Measurements from ENCODE around the gene PAX7. TPM values are rescaled to one million over a fixed set of nuclear protein-coding genes. Genes with fewer than 3 reads are reported as not detected.
A peak's percentile ranks its signal among the peaks of the same experiment; 100 is the strongest.

PAX7 gene
- total and polyA plus RNA-seq, 2 donors (not counting 3 experiments of a cell fraction or from before 2014, with no cell fraction given): not detected

GRCh38 chr1:18735224-18735997 lies 104.8 kb downstream of the PAX7 start:
- Histone ChIP-seq H3K27me3 (ENCODE audit: control insufficient read depth in 2 of 2, insufficient read depth in 2 of 2, low read length in 2 of 2) (no peaks in the 10 kb centered on the region), H3K4me2 (ENCODE audit: insufficient read depth, low read length) (no peak overlapping the region), H4K20me1 (replicated peaks; ENCODE audit: control insufficient read depth, extremely low read depth, insufficient read depth, low read length) (no peaks in the 10 kb centered on the region), H2AFZ (ENCODE audit: low read depth, low read length) (no peak overlapping the region), H3K9me3 (replicated peaks; ENCODE audit: control insufficient read depth, insufficient read depth, low read length) (no peaks in the 10 kb centered on the region), H3K27ac (ENCODE audit: insufficient read depth, low read depth, low read length) (no peak overlapping the region), H3K36me3 (ENCODE audit: control insufficient read depth in 2 of 2, extremely low read depth in 1 of 2, insufficient read depth in 2 of 2, low read length in 2 of 2) (no peaks in the 10 kb centered on the region), H3K4me3 (replicated peaks in 1 of 3; ENCODE audit: insufficient read depth in 1 of 3, low read depth in 1 of 3, low read length in 3 of 3) (no peak overlapping the region), H3K79me2 (ENCODE audit: control insufficient read depth, insufficient read depth, low read length) (no peaks in the 10 kb centered on the region), H3K9ac (replicated peaks; ENCODE audit: extremely low read depth, insufficient read depth, low read length) (no peak overlapping the region), H3K4me1 (ENCODE audit: control insufficient read depth, extremely low read depth, insufficient read depth, low read length) (no peaks in the 10 kb centered on the region), H3K9me1 (replicated peaks; ENCODE audit: control insufficient read depth, extremely low read depth, insufficient read depth, low read length) (no peaks in the 10 kb centered on the region)
- BruUV-seq (replicated peaks): no TSS peak
- peak; percentile 85 for TF ChIP-seq EZH2 (IDR thresholded peaks at IDR 0.05; ENCODE audit: borderline replicate concordance, low read depth, low read length, severe bottlenecking)
- TF ChIP-seq CTCF (IDR thresholded peaks at IDR 0.05; ENCODE audit: extremely low read depth in 1 of 2, insufficient read depth in 1 of 2, low read depth in 1 of 2, low read length in 2 of 2): no peak
- TF ChIP-seq POLR2AphosphoS5 (IDR thresholded peaks at IDR 0.05; ENCODE audit: insufficient read depth, low read depth, low read length): no peak
- no peak for TF ChIP-seq GATA2 (IDR thresholded peaks at IDR 0.05; ENCODE audit: insufficient read depth, insufficient read length, low read depth, low read length)
- no peak for FAIRE-seq
- ChIA-PET POLR2A (no interaction called here), CTCF (no interaction called here)
- intact Hi-C loops (cut with micrococcal nuclease) (no loop called here), dilution Hi-C loops (cut with MboI; ENCODE audit: extremely low pct_ligation_motif_present, low sequenced_read_pairs) (no loop called here)
- DNase-seq (ENCODE audit: low read depth, low spot score): no peak

- intact Hi-C loops (cut with micrococcal nuclease) (no loop called here), dilution Hi-C loops (cut with MboI; ENCODE audit: extremely low pct_ligation_motif_present, low sequenced_read_pairs) (no loop called here)
- no peak overlapping the region for H3K4me3 ChIP-seq (replicated peaks in 1 of 3; ENCODE audit: insufficient read depth in 1 of 3, low read depth in 1 of 3, low read length in 3 of 3)
- no peak overlapping the region for H3K27ac ChIP-seq (ENCODE audit: insufficient read depth, low read depth, low read length)
- no peaks in the 10 kb centered on the region for H3K27me3 ChIP-seq (ENCODE audit: control insufficient read depth in 2 of 2, insufficient read depth in 2 of 2, low read length in 2 of 2)
- FAIRE-seq (no peak), DNase-seq (ENCODE audit: low read depth, low spot score) (no peak)
- no peak overlapping the region for H3K4me2 ChIP-seq (ENCODE audit: insufficient read depth, low read length)
- POLR2A ChIA-PET: no interaction called here
- H3K9me1 ChIP-seq (replicated peaks; ENCODE audit: control insufficient read depth, extremely low read depth, insufficient read depth, low read length): no peaks in the 10 kb centered on the region
- no peaks in the 10 kb centered on the region for H3K9me3 ChIP-seq (replicated peaks; ENCODE audit: control insufficient read depth, insufficient read depth, low read length)
- H3K4me1 ChIP-seq (ENCODE audit: control insufficient read depth, extremely low read depth, insufficient read depth, low read length): no peaks in the 10 kb centered on the region
- no peak overlapping the region for H2AFZ ChIP-seq (ENCODE audit: low read depth, low read length)
- no TSS peak for BruUV-seq (replicated peaks)
- no peaks in the 10 kb centered on the region for H3K79me2 ChIP-seq (ENCODE audit: control insufficient read depth, insufficient read depth, low read length)
- H3K9ac ChIP-seq (replicated peaks; ENCODE audit: extremely low read depth, insufficient read depth, low read length): no peak overlapping the region
- no peaks in the 10 kb centered on the region for H3K36me3 ChIP-seq (ENCODE audit: control insufficient read depth in 2 of 2, extremely low read depth in 1 of 2, insufficient read depth in 2 of 2, low read length in 2 of 2)
- no peaks in the 10 kb centered on the region for H4K20me1 ChIP-seq (replicated peaks; ENCODE audit: control insufficient read depth, extremely low read depth, insufficient read depth, low read length)
- CTCF ChIA-PET: no interaction called here
- TF ChIP-seq FOS (IDR thresholded peaks at IDR 0.05; ENCODE audit: borderline replicate concordance, insufficient read depth, low read length) (no peak), EZH2 (IDR thresholded peaks at IDR 0.05; ENCODE audit: borderline replicate concordance, low read depth, low read length, severe bottlenecking) (no peak), CTCF (IDR thresholded peaks at IDR 0.05; ENCODE audit: extremely low read depth in 1 of 2, insufficient read depth in 1 of 2, low read depth in 1 of 2, low read length in 2 of 2) (no peak), POLR2A (IDR thresholded peaks at IDR 0.05; ENCODE audit: low read depth, low read length) (no peak), GATA2 (IDR thresholded peaks at IDR 0.05; ENCODE audit: insufficient read depth, insufficient read length, low read depth, low read length) (no peak), POLR2AphosphoS5 (IDR thresholded peaks at IDR 0.05; ENCODE audit: insufficient read depth, low read depth, low read length) (no peak), JUN (IDR thresholded peaks at IDR 0.05; ENCODE audit: borderline replicate concordance, insufficient read depth, insufficient read length, low read depth) (no peak), MYC (IDR thresholded peaks at IDR 0.05; ENCODE audit: low read depth, low read length) (no peak)
- TF ChIP-seq, protein P1, sequence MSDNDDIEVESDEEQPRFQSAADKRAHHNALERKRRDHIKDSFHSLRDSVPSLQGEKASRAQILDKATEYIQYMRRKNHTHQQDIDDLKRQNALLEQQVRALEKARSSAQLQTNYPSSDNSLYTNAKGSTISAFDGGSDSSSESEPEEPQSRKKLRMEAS (IDR thresholded peaks at IDR 0.05; ENCODE audit: insufficient read depth, insufficient read length): no peak
These were observed 106.3 kb downstream of the PAX7 start for GRCh38 chr1:18736958-18737357.
